Measurements from ENCODE around the gene HUNK.

GRCh38 chr21:31908106-31909031 is 35.5 kb downstream of the HUNK start:
- TF ChIP-seq CTCF (IDR thresholded peaks at IDR 0.05) (no peak), ZFX (IDR thresholded peaks at IDR 0.05; ENCODE audit: borderline replicate concordance) (no peak)

Measured in 22Rv1 (cell line).